GM10248 (cell line): ENCODE measurements around the gene LGI1.
"Not testable (repeated sequence)": the region's sequence is repeated elsewhere in the genome, so short reads cannot be mapped to it uniquely, and the experiment has no call there.

Experiments
- CTCF ChIA-PET: fragments of 300-600 bp; sonication (Branson Sonifier 250); formaldehyde crosslinking; extraction: SDS; loops from one replicate; lab custom pipeline; 2021; ENCODE audit warnings: antibody characterized with exemption; lab: Yijun Ruan, JAX
- POLR2A ChIA-PET: fragments of 350-650 bp; sonication (Branson Sonifier 250); formaldehyde crosslinking; extraction: SDS; loops from one replicate; lab custom pipeline; 2020; ENCODE audit warnings: antibody characterized with exemption; lab: Yijun Ruan, JAX
- DNase-seq: peaks from one replicate; pipeline ENCODE4 v3.0.0; 2012; ENCODE audit errors: extremely low spot score
- TF ChIP-seq, protein P1 (sequence below): IDR thresholded peaks from 2 replicates; pipeline ENCODE4 v1.5.1; 2012; ENCODE audit warnings: mild to moderate bottlenecking, low read depth; ENCODE audit errors: extremely low read depth, missing control alignments, control extremely low read depth

Gene LGI1

DNA sequence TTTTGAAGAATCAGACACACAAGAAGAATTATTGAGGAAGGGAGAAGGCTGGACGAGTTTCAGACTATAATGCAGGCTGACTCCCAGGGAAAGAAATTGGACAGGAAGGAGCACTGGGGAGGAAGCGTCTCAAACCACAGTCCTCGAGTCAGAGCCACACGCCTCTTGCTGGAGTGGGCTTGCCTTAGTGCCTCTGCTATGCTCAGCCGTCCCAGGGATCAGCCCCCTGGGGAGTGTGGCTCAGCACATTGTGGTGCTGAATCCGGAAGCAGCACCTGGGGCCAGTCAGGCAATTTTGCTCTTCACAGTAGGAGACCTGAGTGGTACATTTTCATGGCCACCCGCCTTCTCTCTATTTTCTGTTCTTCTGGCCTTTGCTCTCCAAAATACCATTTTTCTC lies 68.6 kb downstream of the LGI1 start:
- ChIA-PET POLR2A (no interaction called here), CTCF (no interaction called here)
- no peak for DNase-seq
- TF ChIP-seq, protein P1, sequence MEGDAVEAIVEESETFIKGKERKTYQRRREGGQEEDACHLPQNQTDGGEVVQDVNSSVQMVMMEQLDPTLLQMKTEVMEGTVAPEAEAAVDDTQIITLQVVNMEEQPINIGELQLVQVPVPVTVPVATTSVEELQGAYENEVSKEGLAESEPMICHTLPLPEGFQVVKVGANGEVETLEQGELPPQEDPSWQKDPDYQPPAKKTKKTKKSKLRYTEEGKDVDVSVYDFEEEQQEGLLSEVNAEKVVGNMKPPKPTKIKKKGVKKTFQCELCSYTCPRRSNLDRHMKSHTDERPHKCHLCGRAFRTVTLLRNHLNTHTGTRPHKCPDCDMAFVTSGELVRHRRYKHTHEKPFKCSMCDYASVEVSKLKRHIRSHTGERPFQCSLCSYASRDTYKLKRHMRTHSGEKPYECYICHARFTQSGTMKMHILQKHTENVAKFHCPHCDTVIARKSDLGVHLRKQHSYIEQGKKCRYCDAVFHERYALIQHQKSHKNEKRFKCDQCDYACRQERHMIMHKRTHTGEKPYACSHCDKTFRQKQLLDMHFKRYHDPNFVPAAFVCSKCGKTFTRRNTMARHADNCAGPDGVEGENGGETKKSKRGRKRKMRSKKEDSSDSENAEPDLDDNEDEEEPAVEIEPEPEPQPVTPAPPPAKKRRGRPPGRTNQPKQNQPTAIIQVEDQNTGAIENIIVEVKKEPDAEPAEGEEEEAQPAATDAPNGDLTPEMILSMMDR, result no peak

DNA sequence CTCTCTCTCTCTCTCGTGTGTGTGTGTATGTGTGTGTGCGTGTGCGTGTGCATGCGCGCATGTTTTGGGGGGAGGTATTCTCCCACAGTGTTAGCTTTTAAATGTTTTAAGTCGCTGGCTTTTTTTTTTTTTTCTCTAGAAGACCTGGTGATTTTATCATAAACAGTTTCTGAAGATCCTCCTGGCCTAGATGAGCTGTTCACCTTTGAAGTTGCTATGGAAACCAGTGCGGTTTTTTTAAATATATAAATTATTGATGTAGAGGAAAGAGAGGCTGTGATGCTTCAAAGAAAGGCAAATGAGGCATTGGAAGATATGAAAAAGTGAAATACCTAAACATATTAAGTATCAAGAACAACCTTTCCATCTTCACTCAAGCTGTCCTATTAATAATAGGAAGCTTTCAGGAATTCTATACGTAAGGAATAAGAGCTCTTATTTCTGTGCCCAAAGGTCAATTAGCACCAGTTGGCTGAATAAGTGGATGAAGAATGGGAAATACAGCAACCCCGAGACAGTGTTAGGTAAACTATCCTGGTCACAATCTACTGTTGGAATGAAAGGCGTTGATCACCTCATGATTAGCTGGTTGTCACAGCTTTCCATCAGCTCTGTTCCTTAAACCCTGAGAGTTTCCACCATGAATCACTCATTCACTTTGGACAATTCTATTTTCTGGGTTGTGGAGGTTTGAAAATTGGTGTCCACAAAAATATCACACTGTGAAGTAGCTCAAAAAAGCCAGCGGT lies 69.5 kb downstream of the LGI1 start:
- ChIA-PET CTCF (interaction anchor here (1.0 to 1.9 kb wide), 5 partner anchors 9 to 31 kb away, joined by 3 to 7 read pairs (median 3); no protein-coding TSS in a partner anchor), POLR2A (no interaction called here)
- no peak for DNase-seq
- TF ChIP-seq, protein P1, result no peak

DNA sequence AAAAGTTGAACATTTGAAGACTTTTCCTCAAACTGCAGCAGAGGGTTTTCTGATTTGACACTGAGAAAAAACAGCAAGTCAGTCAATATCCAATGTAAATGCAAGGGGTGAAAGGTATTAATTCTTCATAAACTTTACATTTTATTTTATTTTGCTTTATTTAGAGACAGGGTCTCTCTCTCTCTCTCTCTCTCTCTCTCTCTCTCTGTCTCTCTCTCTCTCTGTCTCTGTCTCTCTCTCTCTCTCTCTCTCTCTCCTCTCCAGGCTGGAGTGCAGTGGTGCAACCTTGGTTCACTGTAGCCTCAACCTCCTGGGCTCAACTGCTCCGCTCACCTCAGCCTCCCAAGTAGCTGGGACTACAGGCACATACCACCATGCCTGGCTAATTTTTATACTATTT lies 73.3 kb downstream of the LGI1 start:
- CTCF ChIA-PET, result interaction anchor here (1.6 kb wide), 1 partner anchor 9 kb away, joined by 5 read pairs; no protein-coding TSS in a partner anchor
- DNase-seq, POLR2A ChIA-PET: not testable (repeated sequence)

DNA sequence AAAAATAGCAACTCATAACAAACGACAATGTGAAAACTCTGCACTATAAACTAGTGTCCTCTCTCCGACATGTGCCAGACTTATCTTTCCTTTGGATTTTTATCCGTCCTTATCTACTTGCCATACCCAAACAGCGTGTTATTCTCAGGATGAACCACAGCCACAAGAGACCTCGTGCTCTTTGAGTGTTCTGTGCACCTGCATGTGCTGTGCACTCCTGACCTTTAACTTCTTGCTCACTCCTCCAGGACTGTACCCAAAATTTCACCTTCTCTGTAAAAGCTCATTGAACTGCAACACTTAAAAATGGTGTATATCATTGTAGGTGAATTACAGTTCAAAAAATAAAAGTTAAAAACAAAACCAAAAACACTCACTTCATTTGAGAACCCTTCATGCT lies 78.0 kb downstream of the LGI1 start:
- ChIA-PET POLR2A (no interaction called here), CTCF (no interaction called here)
- TF ChIP-seq, protein P1, result no peak
- DNase-seq, result no peak

DNA sequence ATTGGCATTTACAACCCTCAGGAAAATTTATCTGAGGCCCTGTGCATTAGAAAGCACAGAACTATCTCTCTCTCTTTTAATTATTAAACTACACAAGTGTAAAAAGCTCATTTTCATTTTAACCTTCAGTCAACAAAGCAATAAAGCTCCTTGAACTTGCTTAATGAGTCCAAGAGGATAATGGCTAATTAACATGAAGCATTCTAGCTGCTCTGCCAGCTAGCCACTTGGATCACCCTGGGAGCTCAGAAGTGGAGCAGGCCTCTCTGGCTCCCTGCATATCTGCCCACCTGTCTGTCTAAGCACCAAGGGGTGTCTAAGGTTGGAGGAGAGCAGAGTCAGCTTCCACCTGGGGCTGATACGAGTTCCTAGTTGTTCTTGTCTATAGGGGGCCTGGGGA lies 80.1 kb downstream of the LGI1 start:
- POLR2A ChIA-PET, result no interaction called here
- CTCF ChIA-PET, result interaction anchor here (1.1 to 2.0 kb wide), 2 partner anchors 10 to 22 kb away, joined by 3 to 5 read pairs; no protein-coding TSS in a partner anchor
- no peak for DNase-seq
- TF ChIP-seq, protein P1, result no peak

DNA sequence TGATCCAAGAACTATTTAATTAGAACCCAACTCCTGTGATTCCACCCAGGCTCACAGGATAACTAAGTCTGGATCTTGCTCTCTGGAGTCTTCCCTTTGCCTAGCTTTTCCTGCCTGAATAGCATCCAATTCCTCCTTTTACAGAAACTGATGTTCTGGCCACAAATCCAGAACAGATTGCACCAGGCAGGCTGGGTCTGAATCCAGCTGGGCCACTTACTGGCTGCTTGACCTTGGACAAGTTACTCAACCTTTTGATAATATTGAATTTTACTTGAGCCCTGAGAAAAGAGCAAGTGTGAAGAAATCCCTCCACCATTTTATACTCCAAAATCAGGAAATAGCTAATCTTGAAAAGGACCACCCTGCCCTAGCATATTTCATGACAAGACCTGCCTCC lies 80.5 kb downstream of the LGI1 start:
- ChIA-PET CTCF (interaction anchor here (1.1 to 2.0 kb wide), 2 partner anchors 10 to 22 kb away, joined by 3 to 5 read pairs; no protein-coding TSS in a partner anchor), POLR2A (no interaction called here)
- DNase-seq, result no peak
- TF ChIP-seq, protein P1, result no peak

DNA sequence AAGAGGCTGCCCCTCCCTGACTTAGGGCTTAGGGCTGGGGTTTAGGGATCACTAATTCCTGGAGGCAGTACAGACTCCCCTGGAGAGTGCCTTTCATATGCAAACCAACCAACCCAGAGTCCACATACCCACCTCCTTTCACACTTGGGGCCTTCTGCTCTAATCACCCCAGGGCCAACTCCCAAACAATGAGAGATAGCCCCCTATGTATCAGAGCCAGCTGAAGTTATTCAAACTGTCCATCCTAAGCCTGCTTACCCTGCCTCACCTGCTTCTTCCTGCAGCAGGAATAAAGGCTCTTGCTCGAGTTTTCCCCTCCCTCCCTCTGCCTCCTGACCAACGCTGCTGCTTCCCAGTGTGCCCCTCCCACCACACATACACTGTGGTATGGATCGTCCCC lies 84.2 kb downstream of the LGI1 start:
- TF ChIP-seq, protein P1, result no peak
- no peak for DNase-seq
- CTCF ChIA-PET, result interaction anchor here (1.4 kb wide), 1 partner anchor 9 kb away, joined by 3 read pairs; no protein-coding TSS in a partner anchor
- POLR2A ChIA-PET, result no interaction called here
